ENCODE results near the gene CYS1.
A peak's percentile ranks its signal among the peaks of the same experiment; 100 is the strongest.

Gene CYS1

DNA sequence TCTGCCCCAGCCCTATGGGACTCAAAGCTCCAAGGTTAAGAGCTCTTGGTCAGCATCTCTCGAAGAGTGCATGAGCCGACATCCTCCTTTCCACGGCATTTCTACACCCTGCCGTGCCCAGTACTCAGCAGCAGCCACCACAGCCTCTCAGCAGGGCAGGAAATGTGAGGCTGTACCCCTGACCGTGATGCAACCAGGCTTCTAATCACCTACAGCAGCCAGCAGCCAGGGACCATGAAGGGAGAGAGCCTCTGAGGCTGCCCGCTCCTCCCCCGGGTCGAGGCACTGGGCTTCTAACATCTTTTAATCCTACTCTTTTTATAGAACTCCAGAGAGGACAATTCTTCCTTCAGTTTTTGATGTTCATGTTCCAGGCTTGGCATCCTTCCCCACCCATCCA, 6.5 kb downstream of the CYS1 start:
- peak; percentile 37 for DNase-seq (ENCODE audit: low spot score)
- in situ Hi-C loops (cut with MboI; ENCODE audit: low sequenced_read_pairs, unreplicated experiment) = no loop called here
- TF ChIP-seq, protein P1, sequence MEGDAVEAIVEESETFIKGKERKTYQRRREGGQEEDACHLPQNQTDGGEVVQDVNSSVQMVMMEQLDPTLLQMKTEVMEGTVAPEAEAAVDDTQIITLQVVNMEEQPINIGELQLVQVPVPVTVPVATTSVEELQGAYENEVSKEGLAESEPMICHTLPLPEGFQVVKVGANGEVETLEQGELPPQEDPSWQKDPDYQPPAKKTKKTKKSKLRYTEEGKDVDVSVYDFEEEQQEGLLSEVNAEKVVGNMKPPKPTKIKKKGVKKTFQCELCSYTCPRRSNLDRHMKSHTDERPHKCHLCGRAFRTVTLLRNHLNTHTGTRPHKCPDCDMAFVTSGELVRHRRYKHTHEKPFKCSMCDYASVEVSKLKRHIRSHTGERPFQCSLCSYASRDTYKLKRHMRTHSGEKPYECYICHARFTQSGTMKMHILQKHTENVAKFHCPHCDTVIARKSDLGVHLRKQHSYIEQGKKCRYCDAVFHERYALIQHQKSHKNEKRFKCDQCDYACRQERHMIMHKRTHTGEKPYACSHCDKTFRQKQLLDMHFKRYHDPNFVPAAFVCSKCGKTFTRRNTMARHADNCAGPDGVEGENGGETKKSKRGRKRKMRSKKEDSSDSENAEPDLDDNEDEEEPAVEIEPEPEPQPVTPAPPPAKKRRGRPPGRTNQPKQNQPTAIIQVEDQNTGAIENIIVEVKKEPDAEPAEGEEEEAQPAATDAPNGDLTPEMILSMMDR (IDR thresholded peaks at IDR 0.05; ENCODE audit: borderline replicate concordance, control extremely low read depth, extremely low read depth, insufficient read depth, missing control alignments) = no peak

DNA sequence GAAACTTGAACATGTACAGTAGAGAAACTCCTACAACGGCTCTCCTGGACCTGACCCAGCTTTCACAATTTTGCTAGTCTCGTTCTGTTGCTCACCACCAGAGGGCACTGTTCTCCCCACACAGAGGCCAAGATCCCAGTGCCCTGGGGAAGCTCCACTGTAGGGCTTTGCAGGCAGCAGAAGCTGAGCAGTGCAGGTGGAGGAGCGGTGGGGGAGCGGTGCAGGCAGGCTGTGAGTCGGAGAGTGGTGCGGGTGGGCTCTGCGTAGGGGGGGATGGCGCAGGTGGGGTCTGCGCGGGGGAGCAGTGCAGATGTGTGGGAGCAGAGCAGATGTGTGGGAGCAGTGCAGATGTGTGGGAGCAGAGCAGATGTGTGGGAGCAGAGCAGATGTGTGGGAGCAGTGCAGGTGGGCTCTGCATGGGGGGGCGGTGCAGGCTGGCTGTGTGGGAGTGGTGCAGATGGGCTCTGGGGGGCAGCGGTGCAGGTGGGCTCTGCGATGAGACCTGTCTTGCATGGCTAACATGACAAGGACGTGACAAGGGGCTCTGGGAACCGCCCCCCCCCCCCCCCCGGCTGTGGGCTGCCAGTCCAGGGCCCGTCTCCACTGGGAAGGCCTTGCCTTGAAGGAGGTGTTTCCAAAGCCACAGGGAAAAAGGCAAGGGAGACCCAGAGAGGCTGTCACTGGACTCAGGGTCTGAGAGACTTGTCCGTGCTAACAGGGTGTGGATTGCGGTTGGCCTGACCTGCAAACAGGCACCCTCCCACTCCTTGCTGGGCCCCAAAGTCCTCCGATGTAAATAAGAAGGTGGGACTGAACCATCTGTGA, 7.3 kb downstream of the CYS1 start:
- peak; percentile 92 for DNase-seq (ENCODE audit: low spot score)
- TF ChIP-seq, protein P1 (IDR thresholded peaks at IDR 0.05; ENCODE audit: borderline replicate concordance, control extremely low read depth, extremely low read depth, insufficient read depth, missing control alignments) = peak; percentile 72
- in situ Hi-C loops (cut with MboI; ENCODE audit: low sequenced_read_pairs, unreplicated experiment) = no loop called here

DNA sequence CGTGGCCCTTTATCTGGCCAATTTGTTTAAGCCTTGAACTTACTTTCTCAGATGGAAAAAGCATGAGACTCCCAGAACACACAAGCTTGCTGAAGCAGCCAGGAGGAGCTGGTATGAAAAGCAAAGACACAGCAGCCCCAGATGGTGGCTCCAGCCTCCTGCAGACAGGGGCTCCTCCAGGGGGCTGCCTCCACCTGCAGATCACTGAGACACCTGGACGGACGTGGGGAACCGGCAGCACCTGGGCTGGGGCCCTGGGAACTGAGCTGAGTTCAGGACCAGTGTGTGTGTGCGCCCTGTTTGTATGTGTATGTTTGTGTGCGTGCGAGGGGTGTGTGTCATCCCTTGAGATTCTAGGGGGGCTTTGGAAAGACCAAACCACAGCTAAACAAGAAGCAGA, 8.6 kb downstream of the CYS1 start:
- in situ Hi-C loops (cut with MboI; ENCODE audit: low sequenced_read_pairs, unreplicated experiment) = no loop called here
- TF ChIP-seq, protein P1 (IDR thresholded peaks at IDR 0.05; ENCODE audit: borderline replicate concordance, control extremely low read depth, extremely low read depth, insufficient read depth, missing control alignments) = no peak
- DNase-seq (ENCODE audit: low spot score) = no peak

DNA sequence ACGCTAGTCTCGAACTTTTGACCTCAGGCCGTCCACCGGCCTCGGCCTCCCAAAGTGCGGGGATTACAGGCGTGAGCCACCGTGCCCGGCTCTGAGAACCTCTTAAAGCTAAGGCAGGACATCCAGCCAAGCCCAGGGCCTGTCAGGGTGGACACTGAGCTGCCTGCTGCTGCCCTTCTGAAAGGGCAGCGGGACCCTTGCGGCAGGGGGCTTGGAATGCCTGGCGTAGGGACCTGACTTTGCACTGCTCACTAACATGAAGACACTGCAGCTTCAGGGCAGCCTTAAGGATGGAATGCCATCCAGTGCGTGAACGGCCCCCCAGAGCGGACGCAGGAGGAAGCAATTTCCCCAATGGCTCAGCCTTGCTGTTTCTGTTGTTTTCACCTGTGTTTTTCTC, 9.0 kb downstream of the CYS1 start:
- in situ Hi-C loops (cut with MboI; ENCODE audit: low sequenced_read_pairs, unreplicated experiment) = no loop called here
- TF ChIP-seq, protein P1 (IDR thresholded peaks at IDR 0.05; ENCODE audit: borderline replicate concordance, control extremely low read depth, extremely low read depth, insufficient read depth, missing control alignments) = no peak
- no peak for DNase-seq (ENCODE audit: low spot score)

DNA sequence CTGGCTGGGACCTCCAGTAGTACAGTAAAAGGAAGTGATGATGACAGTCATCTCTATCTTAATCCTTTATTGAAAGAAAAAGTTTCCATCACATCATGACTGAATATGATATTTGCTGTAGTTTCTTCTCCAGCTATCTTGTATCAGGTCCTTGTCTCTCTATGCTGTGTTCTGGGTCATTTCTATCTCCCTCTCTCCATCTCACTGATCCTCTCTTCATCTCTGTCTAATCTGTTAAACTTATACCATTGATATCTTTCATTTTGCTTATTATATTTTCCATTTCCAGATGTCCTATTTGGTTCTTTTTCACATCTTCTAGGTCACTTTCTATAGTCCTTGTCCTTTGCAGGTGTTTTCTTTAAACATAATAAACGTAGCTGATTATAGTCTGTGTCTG, 12.3 kb downstream of the CYS1 start:
- DNase-seq (ENCODE audit: low spot score) = no peak
- in situ Hi-C loops (cut with MboI; ENCODE audit: low sequenced_read_pairs, unreplicated experiment) = no loop called here
- TF ChIP-seq, protein P1 (IDR thresholded peaks at IDR 0.05; ENCODE audit: borderline replicate concordance, control extremely low read depth, extremely low read depth, insufficient read depth, missing control alignments) = no peak

DNA sequence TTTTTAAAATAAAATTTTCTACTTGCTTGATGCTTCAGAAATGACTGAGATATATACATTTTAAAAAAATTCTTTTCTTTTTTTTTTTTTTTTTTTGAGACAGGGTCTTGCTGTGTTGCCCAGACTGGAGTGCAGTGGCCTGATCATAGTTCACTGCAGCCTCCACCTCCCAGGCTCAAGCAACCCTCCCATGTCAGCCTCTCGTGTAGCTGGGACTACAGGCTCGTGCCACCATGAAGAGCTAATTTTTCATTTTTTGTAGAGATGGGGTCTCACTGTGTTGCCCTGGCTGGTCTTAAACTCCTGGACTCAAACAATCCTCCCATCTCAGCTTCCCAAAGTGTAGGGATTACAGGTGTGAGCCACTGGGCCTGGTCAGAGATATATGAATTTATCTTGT, 12.9 kb downstream of the CYS1 start:
- in situ Hi-C loops (cut with MboI; ENCODE audit: low sequenced_read_pairs, unreplicated experiment) = no loop called here
- TF ChIP-seq, protein P1 (IDR thresholded peaks at IDR 0.05; ENCODE audit: borderline replicate concordance, control extremely low read depth, extremely low read depth, insufficient read depth, missing control alignments) = no peak
- no peak for DNase-seq (ENCODE audit: low spot score)
